Testis (tissue), 3 donors: Measurements from ENCODE around the gene RIC3. TPM values are rescaled to one million over a fixed set of nuclear protein-coding genes. Genes with fewer than 3 reads are reported as not detected.

Source experiments
- DNase-seq: peaks from one replicate; pipeline ENCODE4 v3.0.0-alpha.2; 2019
- H3K27ac ChIP-seq, 2 donors: fragments of 200-600 bp; sonication (generic); one replicate each; pipeline ENCODE4 v1.5.1; 2019
- H3K27me3 ChIP-seq: fragments of 200-600 bp; sonication (generic); one replicate; pipeline ENCODE4 v1.5.1; 2019
- H3K36me3 ChIP-seq: fragments of 200-600 bp; sonication (generic); one replicate; pipeline ENCODE4 v1.5.1; 2017; ENCODE audit warnings: low read depth; ENCODE audit errors: missing control alignments
- H3K4me1 ChIP-seq: fragments of 200-600 bp; sonication (generic); one replicate; pipeline ENCODE4 v1.5.1; 2019
- H3K4me3 ChIP-seq, 2 donors: fragments of 200-600 bp; sonication (generic); one replicate each; pipeline ENCODE4 v1.5.1; 2017 to 2019
- H3K9me3 ChIP-seq: fragments of 200-600 bp; sonication (generic); one replicate; pipeline ENCODE4 v1.5.1; 2017
- POLR2A ChIP-seq: fragments of 450-650 bp; IDR thresholded peaks from one replicate; pipeline ENCODE4 v1.6.1; 2017; ENCODE audit warnings: antibody characterized with exemption, mild to moderate bottlenecking, moderate library complexity
- WGBS, 2 donors: methylation state at CpG; one replicate each; pipeline ENCODE4 v1.1.5; 2018; 5-methylcytosine and 5-hydroxymethylcytosine counted together
- intact Hi-C: fragments of 100-400 bp; cut with DNase I; formaldehyde crosslinking; loops from one replicate; pipeline ENCODE4 v1.15.1; 2023; ENCODE audit warnings: low total_unique reads
- polyA plus RNA-seq: library from polyadenylated mRNA; stranded (reverse); fragments of 350-450 nt; fragmentation: Illumina TruSeq; extraction: RNeasy Lipid Tissue Mini Kit (QIAGEN cat#74804); gene quantifications from one replicate; pipeline ENCODE4 v1.2.3, GENCODE V29; 2014; ENCODE audit warnings: low read depth, low replicate concordance; ENCODE audit not compliant: insufficient read depth
- total RNA-seq, 2 donors: library from RNA; depleted of rRNA; stranded (reverse); fragments of >200 nt; gene quantifications; one replicate each; pipeline ENCODE4 v1.2.3, GENCODE V29; 2016
- TF ChIP-seq, protein P1 (sequence below), 3 experiments: fragments of 450-650 bp in 2 of 3; fragments of 200-600 bp in 1 of 3; sonication (generic) in 1 of 3; IDR thresholded peaks; one replicate each; pipeline ENCODE4 v1.5.1; 2016 to 2019; ENCODE audit warnings: antibody characterized with exemption in 3 of 3, mild to moderate bottlenecking in 2 of 3, moderate library complexity in 1 of 3

Gene RIC3
- total and polyA plus RNA-seq, 3 donors from 2014 or later: 18.7 to 48.6 (median 42.3) TPM

DNA sequence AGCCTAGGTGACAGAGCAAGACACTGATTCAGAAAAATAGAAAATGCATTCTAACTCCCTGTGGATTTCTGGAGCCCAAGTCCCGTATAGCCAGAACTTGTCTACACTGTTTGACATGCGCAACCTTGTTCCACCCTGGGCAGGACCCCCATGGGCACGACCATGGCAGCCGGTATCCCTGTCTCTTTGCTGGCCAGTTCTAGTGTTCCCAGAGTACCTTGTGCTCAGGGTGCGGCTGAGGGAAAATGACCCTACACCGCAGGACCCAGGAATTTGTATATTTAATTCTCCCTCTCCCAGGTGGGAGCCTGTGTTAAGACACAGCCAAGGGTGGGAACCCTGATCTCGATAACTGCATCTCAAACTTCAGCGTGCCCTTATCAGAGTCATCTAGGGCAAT lies 36.7 kb upstream of the RIC3 start:
- H3K27me3 ChIP-seq: no peaks in the 10 kb centered on the region
- no peaks in the 10 kb centered on the region for H3K9me3 ChIP-seq
- peaks cover 11% of the 10 kb centered on the region for H3K4me1 ChIP-seq
- H3K36me3 ChIP-seq: no peaks in the 10 kb centered on the region
- TF ChIP-seq, protein P1, sequence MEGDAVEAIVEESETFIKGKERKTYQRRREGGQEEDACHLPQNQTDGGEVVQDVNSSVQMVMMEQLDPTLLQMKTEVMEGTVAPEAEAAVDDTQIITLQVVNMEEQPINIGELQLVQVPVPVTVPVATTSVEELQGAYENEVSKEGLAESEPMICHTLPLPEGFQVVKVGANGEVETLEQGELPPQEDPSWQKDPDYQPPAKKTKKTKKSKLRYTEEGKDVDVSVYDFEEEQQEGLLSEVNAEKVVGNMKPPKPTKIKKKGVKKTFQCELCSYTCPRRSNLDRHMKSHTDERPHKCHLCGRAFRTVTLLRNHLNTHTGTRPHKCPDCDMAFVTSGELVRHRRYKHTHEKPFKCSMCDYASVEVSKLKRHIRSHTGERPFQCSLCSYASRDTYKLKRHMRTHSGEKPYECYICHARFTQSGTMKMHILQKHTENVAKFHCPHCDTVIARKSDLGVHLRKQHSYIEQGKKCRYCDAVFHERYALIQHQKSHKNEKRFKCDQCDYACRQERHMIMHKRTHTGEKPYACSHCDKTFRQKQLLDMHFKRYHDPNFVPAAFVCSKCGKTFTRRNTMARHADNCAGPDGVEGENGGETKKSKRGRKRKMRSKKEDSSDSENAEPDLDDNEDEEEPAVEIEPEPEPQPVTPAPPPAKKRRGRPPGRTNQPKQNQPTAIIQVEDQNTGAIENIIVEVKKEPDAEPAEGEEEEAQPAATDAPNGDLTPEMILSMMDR (IDR thresholded peaks at IDR 0.05): no peak
- TF ChIP-seq POLR2A: no peak
- H3K4me3 ChIP-seq: no peak overlapping the region
- no peak overlapping the region for H3K27ac ChIP-seq
- 78 to 81% methylated on average over 8 of the region's 8 CpGs for WGBS, 2 donors
- no peak for DNase-seq
- intact Hi-C loops: no loop called here

DNA sequence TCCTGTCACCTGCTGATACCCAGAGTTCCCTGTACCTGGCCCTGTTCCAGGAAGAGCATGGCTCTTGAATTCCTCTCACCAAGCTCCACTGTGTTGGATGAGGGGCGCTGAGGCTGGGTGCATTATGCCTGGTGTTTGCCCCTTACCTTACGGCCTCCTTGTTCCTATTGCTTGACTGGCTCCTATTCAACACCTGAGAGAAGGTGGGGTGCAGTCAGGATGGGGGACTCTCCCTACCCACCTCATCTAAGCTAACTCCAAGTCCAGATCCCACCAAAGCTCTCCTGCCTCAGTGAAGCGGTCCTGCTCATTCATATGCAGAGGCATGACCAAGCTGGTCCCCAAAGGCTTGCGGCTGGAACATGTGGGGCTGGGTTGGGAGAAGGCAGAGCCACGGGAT lies 35.8 kb upstream of the RIC3 start:
- TF ChIP-seq, protein P1 (IDR thresholded peaks at IDR 0.05): no peak
- TF ChIP-seq POLR2A: no peak
- H3K4me3 ChIP-seq: no peak overlapping the region
- peaks cover 11% of the 10 kb centered on the region for H3K4me1 ChIP-seq
- H3K27me3 ChIP-seq: no peaks in the 10 kb centered on the region
- H3K27ac ChIP-seq: no peak overlapping the region
- no peaks in the 10 kb centered on the region for H3K9me3 ChIP-seq
- intact Hi-C loops: no loop called here
- no peak for DNase-seq
- H3K36me3 ChIP-seq: no peaks in the 10 kb centered on the region
- 63 to 80% methylated on average over 5 of the region's 5 CpGs for WGBS, 2 donors

DNA sequence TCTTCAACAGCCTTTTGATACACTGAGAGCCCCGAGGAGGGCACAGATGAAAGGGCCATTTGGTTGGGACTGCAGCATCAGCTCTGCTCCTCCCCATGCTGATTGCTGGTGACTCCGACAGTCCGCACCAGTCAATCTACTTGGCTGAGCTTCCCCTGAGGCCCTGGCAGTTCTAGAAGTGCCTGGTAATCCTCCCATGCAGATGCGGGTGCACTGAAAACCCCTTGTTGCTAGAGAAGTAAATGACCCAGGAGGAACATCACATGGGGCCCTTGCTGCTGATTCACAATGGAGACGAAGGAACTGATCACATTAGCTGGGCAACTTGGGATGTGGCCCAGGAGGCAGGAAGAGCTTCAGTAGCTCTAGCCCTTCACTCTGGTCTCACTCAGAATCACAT lies 35.2 kb upstream of the RIC3 start:
- peaks cover 11% of the 10 kb centered on the region for H3K4me1 ChIP-seq
- no peak overlapping the region for H3K4me3 ChIP-seq
- H3K27me3 ChIP-seq: no peaks in the 10 kb centered on the region
- TF ChIP-seq, protein P1 (IDR thresholded peaks at IDR 0.05): no peak
- no peaks in the 10 kb centered on the region for H3K36me3 ChIP-seq
- intact Hi-C loops: no loop called here
- no peak overlapping the region for H3K27ac ChIP-seq
- 72 to 75% methylated on average over 5 of the region's 5 CpGs for WGBS, 2 donors
- no peak for DNase-seq
- no peaks in the 10 kb centered on the region for H3K9me3 ChIP-seq

DNA sequence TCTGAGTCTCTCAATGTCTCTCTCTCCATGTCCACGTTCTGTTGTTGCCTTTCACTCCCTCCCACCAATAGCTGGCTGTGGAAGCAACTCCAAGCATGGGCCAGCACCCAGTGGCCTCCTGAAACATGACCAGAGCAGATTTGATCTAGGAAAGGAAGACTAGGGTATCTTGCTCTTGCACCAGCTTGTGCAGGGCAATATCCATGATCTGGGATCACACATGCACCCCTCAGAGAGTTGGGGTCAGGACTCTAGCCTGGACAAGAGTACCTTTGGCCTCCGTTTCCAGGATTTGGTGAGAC lies 34.5 kb upstream of the RIC3 start:
- Histone ChIP-seq H3K9me3 (no peaks in the 10 kb centered on the region), H3K27me3 (no peaks in the 10 kb centered on the region), H3K4me3 (no peak overlapping the region), H3K4me1 (peaks cover 11% of the 10 kb centered on the region), H3K27ac (no peak overlapping the region), H3K36me3 (no peaks in the 10 kb centered on the region)
- intact Hi-C loops: no loop called here
- 92 to 93% methylated on average over 2 of the region's 2 CpGs for WGBS, 2 donors
- TF ChIP-seq, protein P1 (IDR thresholded peaks at IDR 0.05): no peak
- TF ChIP-seq POLR2A: no peak
- no peak for DNase-seq

DNA sequence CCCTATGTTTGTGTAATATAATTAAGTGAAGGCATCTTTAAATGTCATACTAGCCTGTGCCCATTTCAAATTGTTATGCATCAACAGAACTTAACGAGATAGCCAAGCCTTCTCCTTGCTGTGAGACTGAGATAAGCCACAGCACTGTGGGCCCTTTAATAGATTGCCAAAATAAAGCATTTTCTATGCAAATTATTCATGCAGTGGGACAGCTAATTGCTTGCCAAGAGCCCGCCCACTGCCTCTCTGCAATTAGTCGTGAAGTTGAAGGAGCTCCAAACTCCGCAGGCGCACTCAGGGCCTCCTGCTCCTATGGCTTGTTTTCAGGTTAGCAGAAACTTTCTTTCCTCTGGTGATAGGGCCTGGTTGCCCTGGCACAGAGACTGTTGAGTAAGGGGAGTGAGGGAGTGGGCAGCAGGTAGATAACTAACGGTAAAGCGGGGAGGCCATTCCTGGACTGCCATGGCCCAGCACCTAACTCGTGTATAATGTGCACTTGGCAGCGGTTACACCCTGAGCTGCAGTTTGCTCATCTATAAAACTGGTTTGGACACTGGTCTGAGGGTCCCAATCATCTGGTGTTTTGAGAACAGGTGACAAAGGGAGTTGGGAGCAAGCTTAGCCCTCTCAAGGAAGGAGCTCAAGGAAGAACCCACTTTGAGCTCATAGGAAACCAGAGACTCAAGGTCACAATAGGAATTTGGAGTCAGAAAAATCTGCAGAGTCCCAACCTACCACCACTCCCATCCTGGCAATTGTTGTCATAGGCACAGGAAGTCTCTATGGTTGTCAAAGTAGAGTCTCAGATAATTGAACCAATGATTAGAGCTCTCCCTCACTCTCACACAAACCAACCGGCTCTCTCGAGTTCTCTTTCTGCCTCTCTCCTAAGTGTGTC lies 33.9 kb upstream of the RIC3 start:
- 82 to 85% methylated on average over 11 of the region's 11 CpGs for WGBS, 2 donors
- DNase-seq: no peak
- no peak overlapping the region for H3K27ac ChIP-seq
- H3K27me3 ChIP-seq: no peaks in the 10 kb centered on the region
- intact Hi-C loops: no loop called here
- H3K4me1 ChIP-seq: peaks cover 11% of the 10 kb centered on the region
- H3K4me3 ChIP-seq: no peak overlapping the region
- H3K9me3 ChIP-seq: no peaks in the 10 kb centered on the region
- no peaks in the 10 kb centered on the region for H3K36me3 ChIP-seq
- TF ChIP-seq, protein P1 (IDR thresholded peaks at IDR 0.05): no peak
- no peak for TF ChIP-seq POLR2A
